ENCODE measurements around the gene LRRC45. TPM values are rescaled to one million over a fixed set of nuclear protein-coding genes. Genes with fewer than 3 reads are reported as not detected.

Gene LRRC45
- total RNA-seq, 2 donors from 2014 or later = 6.1 to 14.2 TPM

DNA sequence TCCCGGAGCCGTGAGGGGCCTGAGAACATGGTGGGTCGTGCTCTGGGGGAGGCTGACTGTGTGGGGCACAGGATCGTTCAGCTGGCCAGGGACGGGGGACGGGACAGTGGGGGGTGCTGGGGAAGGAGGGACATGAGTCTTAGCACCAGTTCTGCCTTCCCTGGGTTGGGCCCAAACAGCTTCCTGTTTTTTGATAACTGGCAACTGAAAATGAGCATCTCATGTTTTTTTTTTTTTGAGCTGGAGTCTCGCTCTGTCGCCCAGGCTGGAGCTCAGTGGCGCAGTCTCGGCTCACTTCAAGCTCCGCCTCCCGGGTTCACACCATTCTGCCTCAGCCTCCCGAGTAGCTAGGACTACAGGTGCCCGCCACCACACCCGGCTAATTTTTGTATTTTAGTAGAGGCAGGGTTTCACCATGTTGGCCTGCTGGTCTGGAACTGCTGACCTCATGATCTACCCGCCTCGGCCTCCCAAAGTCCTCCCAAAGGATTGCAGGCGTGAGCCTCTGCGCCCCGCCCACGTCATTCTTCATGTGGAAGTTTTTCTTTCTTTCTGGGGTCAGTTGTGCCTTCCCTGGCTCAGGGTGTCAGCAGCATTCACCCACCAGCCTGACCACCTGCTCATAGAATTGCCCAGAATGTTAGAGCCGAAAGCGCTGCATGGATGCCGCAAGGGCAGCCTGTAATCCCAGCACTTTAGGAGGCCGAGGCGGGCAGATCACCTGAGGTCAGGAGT lies 39.3 kb upstream of the LRRC45 start:
- Histone ChIP-seq H3K4me3 (no peak overlapping the region), H3K9me3 (no peaks in the 10 kb centered on the region), H3K4me1 (ENCODE audit: control insufficient read depth in 1 of 2, low read depth in 2 of 2) (peaks cover 0 to 3% of the 10 kb centered on the region in 2 donors), H3K36me3 (peaks cover 20% of the 10 kb centered on the region), H3K27me3 (replicated peaks; ENCODE audit: insufficient read depth) (no peaks in the 10 kb centered on the region), H3K27ac (no peak overlapping the region)
- ATAC-seq (ENCODE audit: insufficient number of reproducible peaks, low FRiP score, low read depth) (no peak), DNase-seq (ENCODE audit: low spot score) (no peak)
- TF ChIP-seq, protein P1, sequence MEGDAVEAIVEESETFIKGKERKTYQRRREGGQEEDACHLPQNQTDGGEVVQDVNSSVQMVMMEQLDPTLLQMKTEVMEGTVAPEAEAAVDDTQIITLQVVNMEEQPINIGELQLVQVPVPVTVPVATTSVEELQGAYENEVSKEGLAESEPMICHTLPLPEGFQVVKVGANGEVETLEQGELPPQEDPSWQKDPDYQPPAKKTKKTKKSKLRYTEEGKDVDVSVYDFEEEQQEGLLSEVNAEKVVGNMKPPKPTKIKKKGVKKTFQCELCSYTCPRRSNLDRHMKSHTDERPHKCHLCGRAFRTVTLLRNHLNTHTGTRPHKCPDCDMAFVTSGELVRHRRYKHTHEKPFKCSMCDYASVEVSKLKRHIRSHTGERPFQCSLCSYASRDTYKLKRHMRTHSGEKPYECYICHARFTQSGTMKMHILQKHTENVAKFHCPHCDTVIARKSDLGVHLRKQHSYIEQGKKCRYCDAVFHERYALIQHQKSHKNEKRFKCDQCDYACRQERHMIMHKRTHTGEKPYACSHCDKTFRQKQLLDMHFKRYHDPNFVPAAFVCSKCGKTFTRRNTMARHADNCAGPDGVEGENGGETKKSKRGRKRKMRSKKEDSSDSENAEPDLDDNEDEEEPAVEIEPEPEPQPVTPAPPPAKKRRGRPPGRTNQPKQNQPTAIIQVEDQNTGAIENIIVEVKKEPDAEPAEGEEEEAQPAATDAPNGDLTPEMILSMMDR (IDR thresholded peaks at IDR 0.05) = no peak

DNA sequence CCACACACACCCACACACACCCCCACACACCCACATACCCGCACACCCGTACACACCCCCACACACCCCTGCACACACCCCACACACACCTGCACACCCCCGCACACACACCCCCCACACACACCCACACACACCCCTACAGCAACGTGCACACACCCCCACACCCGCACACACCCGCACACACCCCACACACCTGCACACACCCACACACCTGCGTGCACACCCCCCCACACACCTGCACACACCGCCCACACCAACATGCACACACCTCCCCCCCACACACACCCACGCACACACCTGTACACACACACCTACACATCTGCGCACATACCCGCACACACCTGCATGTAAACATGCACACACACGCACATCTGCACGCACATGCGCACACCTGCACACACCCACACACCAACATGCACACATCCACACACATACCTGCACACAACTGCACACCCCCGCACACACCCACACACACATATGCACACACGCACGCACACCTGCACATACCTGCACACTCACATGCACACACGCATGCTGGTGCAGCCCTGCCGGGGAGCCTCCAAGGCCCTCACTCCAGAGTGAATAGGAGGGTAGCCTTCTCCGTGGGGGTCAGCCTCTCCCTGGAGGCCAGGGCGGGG lies 38.2 kb upstream of the LRRC45 start:
- Histone ChIP-seq H3K4me3 (no peak overlapping the region), H3K4me1 (ENCODE audit: control insufficient read depth in 1 of 2, low read depth in 2 of 2) (no peaks in the 10 kb centered on the region), H3K27ac (no peak overlapping the region), H3K9me3 (no peaks in the 10 kb centered on the region), H3K36me3 (peaks cover 20% of the 10 kb centered on the region), H3K27me3 (replicated peaks; ENCODE audit: insufficient read depth) (no peaks in the 10 kb centered on the region)
- ATAC-seq (ENCODE audit: insufficient number of reproducible peaks, low FRiP score, low read depth) = no peak
- DNase-seq (ENCODE audit: low spot score) = no peak
- TF ChIP-seq, protein P1 (IDR thresholded peaks at IDR 0.05) = no peak

DNA sequence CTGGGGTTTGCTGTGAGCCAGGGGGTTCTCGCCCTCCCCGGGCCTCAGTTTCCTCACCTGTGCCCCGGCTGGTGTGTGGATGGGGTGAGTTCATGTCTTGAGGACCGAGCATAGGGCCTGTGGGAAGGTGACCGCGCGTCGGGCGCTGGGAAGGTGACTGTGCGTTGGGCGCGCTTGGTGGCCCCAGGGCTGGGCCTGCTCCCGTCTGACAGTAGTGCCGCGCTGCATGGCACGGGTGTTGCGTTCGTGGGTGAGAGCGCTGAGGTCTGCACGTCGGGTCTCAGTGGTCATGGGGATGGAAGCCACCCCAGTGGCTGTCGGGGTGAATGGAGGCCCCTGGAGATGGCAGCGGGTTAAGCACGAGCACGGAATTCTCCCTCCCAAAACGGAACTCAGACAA lies 36.5 kb upstream of the LRRC45 start:
- Histone ChIP-seq H3K27ac (no peak overlapping the region), H3K4me1 (ENCODE audit: control insufficient read depth in 1 of 2, low read depth in 2 of 2) (peaks cover 2 to 6% of the 10 kb centered on the region in 2 donors), H3K36me3 (peaks cover 20% of the 10 kb centered on the region), H3K27me3 (replicated peaks; ENCODE audit: insufficient read depth) (no peaks in the 10 kb centered on the region), H3K9me3 (no peaks in the 10 kb centered on the region), H3K4me3 (no peak overlapping the region)
- TF ChIP-seq, protein P1 (IDR thresholded peaks at IDR 0.05) = no peak
- no peak for ATAC-seq (ENCODE audit: insufficient number of reproducible peaks, low FRiP score, low read depth)
- no peak for DNase-seq (ENCODE audit: low spot score)

DNA sequence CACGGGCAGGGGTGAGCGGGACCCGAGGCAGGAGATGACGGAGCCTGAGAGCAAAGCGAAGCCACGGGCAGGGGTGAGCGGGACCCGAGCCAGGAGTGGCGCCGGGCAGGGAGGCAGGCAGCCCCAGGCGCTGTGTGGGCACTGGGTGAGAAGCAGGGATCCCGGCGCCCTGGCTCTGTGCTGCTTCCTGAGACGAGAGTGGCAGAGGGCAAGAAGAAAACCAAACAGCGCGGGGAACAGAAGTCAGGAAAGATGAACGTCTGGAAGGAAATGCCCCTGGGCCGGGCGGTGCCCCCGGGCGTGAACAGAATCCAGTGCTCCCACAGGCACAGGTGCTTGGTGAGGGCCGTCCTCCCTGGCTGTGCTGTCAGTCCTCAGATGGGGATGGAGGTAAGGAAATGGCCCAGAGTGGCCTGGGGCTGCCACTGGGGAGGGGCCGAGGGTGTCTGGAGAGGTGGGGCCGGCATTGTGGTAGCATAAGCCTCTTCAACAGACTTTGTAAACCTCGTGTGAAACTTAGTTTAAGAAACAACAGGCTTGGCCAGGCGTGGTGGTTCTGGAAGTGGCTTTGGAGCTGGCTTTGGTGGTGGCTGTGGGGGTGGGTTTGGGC lies 35.8 kb upstream of the LRRC45 start:
- H3K27me3 ChIP-seq (replicated peaks; ENCODE audit: insufficient read depth) = no peaks in the 10 kb centered on the region
- peaks cover 20% of the 10 kb centered on the region for H3K36me3 ChIP-seq
- H3K4me1 ChIP-seq (ENCODE audit: control insufficient read depth in 1 of 2, low read depth in 2 of 2) = peaks cover 8 to 12% of the 10 kb centered on the region in 2 donors
- no peak overlapping the region for H3K4me3 ChIP-seq
- ATAC-seq (ENCODE audit: insufficient number of reproducible peaks, low FRiP score, low read depth) = no peak
- no peak overlapping the region for H3K27ac ChIP-seq
- no peak for DNase-seq (ENCODE audit: low spot score)
- no peaks in the 10 kb centered on the region for H3K9me3 ChIP-seq
- TF ChIP-seq, protein P1 (IDR thresholded peaks at IDR 0.05) = no peak
